SW 1271 (cell line): Measurements from ENCODE around the gene FUCA1.
"Not testable (repeated sequence)": the region's sequence is repeated elsewhere in the genome, so short reads cannot be mapped to it uniquely, and the experiment has no call there.

Source experiments
- DNase-seq, 2 experiments: peaks; one replicate each; lab custom pipeline; 2025; lab: John Stamatoyannopoulos, UW

FUCA1 gene

DNA sequence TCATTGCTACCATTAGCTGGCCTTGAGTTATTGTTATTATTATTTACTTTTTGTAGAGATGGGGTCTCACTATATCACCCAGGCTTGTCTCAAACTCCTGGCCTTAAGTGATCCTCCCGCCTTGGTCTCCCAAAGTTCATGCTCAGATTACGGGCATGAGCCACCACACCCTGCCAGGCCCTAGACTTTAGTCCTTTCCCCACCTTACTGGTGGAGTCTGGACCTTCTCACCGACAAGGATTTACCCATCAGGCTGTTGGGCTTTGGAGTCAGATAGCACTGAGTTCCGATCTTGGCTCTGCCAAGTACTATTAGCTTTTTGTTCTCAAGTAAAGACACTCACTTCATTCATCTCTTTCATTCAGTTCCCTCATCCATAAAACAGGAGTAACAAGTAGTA lies 27.9 kb upstream of the FUCA1 start:
- no peak for DNase-seq

DNA sequence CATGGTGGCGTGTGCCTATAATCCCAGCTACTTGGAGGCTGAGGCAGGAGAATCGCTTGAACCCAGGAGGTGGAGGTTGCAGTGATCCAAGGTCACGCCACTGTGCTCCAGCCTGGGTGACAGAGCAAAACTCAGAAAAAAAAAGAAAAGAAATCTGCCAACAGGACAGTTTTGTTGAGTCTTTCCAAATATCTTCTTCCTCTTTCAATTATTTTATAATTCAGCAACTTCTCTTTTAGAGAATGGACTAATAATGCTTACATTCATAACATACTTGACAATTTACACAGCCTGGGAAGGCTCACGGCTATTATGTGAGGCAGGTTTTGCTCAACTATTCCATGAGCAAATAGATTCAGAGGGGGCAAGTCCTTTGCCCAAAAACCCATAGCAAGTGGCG lies 27.0 kb upstream of the FUCA1 start:
- no peak for DNase-seq

DNA sequence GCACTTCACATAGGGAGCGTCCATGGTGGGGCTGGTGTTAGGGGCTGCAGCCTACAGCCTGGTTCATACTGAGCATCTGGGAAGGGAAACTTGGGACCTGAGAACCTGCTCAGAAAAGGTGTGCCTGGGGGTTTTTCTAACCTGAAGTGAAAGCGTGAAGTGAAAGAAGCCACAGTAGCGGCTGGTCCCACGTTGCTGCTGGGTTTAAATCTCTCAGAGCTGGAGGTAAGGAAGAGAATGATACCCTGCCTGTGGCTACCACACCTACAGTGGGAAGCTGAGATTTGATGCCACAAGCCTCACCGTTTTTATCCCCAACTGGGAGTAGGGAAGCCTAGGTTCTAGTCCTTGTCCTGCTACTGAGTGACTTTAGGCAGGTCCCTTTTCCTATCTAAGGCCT lies 21.0 kb upstream of the FUCA1 start:
- no peak for DNase-seq

DNA sequence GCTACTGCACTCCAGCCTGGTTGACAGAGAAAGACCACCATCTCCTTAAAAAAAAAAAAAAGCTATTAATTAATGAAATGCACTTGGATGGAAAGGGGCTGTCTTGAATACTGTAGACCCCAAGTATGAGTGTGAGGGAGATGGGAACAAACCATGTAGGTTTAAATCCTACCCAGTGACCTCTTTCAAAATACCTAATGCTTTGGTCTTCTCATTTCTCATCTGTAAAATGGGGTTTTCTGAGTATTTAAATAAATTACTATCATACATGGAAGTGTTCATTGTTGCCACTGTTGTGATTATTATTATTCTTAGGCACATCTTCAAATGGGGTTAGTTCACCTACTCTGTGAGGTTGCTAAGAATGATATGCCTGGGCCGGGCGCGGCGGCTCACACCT lies 17.1 kb upstream of the FUCA1 start:
- no peak for DNase-seq

DNA sequence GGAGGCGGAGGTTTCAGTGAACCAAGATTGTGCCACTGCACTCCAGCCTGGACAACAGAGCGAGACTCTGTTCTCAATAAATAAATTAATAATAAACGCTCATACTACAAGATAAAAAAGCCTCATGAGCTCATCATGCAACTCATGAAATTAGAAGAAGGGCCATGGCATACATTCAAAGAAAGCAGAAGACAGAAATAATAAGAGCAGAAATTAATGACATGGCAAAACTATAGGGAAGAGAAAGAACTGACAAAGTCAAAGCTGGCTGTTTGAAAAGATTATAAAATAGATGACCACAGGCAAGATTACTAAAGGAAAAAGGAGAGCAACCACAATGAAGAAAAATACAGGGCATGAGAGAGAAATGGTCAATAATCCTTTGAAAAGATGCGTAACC lies 14.7 kb upstream of the FUCA1 start:
- DNase-seq = no peak

DNA sequence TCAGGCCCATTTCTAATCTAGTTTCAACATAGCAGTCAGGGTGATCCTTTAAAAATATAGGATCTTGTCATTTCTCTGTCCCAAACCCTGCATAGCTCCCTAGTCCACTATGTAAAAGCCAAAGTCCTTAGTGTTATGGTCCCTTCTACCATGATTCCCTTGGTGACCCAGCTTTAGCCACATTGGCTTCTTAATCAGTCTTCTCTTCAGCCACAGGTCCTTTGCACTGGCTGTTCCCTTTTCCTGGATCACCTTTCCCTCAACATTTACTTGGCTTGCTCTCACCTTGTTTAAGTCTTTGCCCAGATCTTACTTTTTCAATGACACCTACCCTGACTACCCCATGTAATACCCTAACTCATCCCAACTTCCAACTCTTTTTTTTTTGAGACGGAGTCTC lies 11.7 kb upstream of the FUCA1 start:
- DNase-seq = no peak

DNA sequence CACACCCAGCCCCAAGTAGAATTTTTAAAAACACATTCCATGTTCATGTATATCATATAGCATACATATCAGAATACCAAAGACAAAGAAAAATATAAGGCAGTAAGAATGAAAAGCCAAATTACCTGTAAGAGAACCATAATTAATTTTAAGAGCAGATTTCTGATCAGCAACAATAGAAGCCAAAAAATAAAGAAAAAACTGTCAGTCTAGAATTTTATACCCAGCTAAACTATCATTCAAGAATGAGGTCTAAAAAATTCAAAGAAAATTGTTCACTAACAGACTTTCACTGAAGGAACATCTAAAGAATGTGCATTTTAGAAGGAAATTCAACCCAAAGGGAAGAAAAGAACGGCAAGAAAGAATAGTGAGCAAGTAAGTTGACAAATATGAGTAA lies 10.6 kb upstream of the FUCA1 start:
- DNase-seq = no peak

DNA sequence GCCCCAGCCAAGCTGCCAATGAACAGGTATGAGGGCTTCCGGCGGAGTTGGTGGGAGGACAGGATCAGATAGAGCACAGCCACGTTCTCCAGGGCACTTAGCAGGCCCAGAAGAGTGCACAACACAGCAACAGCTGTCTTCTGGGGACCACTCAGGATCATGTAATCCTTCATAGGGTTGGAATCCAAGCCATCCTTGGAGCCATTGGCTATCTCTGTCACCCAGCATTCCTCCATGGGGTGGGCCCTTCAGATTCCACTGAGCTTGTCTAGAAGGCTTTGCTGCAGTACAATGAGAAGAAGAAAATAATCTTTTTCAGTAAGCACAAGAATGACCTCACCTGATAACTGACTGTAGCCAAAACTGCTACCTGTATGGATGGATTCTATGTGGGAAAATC lies 7.3 kb upstream of the FUCA1 start:
- no peak for DNase-seq

DNA sequence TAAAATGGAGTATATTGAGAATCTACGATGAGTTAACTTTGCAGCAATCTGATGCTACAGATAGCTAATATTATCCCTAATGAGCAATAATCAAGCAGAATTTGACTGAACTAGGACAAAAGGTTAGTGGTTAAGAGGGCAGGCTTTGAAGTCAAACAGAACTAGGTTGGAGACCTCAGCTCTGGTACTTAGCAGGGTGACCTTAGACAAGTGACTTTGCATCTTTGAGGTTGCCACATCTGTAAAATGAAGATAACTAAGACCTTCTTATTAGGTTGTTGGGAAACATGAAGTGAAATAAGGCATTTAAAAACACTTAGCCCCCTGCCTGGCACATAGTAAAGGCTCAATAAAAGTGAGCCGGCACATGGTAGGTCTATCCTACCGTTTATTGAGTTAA lies 4.3 kb upstream of the FUCA1 start:
- no peak for DNase-seq

DNA sequence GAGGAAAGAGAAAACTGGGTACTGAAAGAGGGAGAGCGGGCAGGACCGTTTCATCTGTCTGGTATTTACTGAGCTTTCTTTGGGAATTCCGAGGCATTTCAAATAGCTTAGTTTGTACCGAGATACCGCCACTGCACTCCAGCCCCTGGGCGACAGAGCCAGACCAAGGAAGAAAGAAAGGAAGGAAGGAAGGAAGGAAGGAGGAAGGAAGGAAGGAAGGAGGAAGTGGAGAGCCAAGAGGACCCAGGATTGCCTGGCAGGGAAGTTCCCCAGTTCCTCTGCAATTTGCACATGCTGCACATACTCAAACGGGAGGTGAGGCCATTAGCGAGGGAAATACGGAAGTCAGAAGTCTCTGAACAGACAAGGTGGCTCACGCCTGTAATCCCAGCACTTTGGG lies 961 bp upstream of the FUCA1 start:
- DNase-seq = no peak

DNA sequence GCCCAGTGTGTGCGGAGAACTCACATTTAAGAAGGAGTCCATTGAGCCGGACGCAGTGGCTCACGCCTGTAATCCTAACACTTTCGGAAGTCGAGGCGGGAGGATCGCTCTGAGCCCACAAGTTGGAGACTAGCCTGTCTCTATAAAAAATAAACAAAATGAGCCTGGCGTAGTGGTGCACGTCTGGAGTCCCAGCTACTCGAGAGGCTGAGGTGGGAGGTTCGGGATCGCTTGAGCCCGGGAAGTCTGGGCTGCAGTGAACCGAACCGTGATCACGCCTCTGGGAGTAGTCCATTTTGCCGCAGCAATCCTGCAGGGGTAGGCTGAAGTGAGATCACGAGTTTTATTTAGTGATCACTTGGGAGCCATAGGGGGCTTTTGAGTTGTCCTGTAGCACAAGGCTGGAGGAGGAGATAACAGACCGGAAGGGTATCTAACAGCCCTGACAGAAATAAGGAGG lies 497 bp upstream of the FUCA1 start:
- no peak for DNase-seq

DNA sequence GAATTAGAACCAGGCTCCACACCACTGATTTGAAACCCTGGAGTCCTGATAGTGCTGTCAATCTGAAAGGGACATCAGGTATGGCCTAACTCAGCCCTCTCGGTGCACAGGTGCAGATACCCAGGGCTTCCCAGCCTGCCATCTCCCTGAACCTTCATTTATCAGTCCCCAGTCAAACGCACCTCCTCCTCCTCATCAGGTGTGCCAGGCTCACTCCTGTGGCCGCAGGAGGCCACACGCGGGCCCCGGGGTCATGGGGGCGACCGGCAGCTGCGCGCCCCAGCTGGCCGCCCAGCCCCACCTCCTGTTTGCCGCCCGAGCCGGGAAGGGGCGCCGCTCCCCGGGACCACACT lies 572 bp downstream of the FUCA1 start:
- DNase-seq = no peak

DNA sequence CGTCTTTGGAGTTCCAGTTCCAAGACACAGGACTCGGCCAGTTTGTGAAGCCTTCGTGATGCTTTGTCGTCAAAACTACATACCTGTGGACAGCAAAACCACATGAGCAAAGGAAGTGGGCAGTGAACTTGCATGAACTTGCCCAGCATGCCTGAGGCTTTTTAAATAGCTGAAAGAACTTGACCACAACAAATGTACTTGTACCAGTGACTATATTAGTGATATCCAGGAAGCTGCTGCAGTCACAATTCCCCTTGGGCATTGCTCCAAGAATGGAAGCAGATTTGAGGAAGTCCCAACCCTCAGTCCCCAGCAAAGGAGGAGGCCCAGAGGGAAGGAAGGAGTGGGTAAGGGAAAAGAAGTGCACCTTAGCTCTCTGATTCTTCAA lies 2.6 kb downstream of the FUCA1 start:
- DNase-seq = peak; percentile 15 to 71

DNA sequence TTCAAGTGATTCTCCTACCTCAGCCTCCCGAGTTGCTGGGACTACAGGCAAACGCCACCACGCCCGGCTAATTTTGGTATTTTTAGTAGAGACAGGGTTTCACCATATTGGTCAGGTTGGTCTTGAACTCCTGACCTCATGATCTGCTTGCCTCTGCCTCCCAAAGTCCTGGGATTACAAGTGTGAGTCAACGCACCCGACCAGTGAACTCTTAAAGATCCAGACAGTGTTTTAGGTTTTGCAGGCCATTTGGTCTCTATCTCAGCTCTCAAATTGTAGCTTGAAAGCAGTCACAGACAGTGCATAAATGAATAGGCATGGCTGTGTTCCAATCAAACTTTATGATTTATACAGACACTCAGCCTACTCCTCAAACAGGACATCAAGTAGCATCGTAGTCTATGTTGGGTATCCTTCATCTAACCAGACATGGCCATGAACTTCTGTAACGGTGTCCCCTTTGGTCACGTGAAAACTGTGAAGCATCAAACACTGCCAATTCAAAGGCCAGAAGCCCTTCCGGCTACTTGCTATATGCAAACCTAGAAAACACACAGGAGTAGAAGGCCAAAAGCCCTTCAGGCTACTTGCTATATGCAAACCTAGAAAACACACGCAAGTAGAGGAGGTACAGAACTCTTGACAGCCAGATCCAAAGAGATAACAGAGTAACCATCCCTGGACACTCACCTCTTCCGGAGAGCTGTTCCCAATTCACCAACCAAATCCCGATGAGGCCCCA lies 3.1 kb downstream of the FUCA1 start:
- no peak for DNase-seq

DNA sequence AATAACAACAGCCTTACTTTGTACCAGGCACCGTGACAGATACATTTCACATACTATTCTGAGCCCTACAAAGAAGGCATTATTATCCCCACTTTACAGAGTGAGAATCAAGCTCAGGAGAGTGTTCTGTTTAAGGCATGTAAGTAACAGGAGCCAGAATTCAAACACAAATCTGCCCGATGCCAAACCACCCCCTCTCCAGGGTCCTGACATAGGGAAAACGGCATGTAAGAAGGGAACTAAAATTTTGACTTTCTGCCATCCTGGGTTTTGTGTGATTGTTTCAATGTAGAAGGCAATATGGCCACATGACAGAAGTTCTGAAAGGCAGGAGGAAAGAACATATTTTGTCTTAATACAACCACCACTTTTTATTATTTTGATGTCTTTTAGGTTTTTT lies 5.5 kb downstream of the FUCA1 start:
- DNase-seq = no peak

DNA sequence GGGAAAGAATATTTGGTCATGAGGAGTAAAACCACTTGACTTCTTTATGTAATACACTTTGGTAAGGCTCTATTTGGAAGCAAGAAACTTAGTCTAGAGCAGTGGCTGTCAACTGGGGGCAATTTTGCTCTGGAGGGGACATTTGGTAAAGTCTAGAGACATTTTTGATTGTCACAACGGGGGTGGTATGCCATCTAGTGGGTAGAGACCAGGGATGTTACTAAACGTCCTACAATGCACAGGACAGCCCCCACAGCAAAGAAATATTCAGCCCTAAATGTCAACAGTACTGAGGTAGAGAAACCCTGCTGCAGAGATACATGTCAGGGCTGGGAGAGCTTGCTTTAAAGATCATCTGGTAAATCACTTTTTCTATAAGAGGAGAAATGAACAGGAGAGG lies 13.5 kb downstream of the FUCA1 start:
- no peak for DNase-seq

DNA sequence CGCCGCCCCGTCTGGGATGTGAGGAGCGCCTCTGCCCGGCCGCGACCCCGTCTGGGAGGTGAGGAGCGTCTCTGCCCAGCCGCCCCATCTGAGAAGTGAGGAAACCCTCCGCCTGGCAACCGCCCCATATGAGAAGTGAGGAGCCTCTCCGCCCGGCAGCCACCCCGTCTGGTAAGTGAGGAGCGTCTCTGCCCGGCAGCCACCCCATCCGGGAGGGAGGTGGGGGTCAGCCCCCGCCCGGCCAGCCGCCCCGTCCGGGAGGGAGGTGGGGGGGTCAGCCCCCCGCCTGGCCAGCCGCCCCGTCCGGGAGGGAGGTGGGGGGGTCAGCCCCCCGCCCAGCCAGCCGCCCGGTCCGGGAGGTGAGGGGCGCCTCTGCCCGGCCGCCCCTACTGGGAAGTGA lies 15.0 kb downstream of the FUCA1 start:
- not testable (repeated sequence) for DNase-seq

DNA sequence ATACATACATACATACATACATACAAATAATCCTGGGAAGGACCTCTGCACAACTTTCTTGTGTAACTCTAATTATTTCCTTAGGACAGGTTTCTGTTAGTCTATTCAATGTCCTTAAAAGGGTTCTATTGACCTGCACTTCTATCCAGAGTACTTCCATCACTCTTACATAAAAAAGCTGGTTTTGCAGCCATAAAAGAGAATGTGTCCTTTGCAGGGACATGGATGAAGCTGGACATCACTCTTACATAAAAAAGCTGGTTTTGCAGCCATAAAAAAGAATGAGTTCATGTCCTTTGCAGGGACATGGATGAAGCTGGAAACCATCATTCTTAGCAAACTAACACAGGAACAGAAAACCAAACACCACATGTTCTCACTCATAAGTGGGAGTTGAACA lies 16.7 kb downstream of the FUCA1 start:
- not testable (repeated sequence) for DNase-seq

DNA sequence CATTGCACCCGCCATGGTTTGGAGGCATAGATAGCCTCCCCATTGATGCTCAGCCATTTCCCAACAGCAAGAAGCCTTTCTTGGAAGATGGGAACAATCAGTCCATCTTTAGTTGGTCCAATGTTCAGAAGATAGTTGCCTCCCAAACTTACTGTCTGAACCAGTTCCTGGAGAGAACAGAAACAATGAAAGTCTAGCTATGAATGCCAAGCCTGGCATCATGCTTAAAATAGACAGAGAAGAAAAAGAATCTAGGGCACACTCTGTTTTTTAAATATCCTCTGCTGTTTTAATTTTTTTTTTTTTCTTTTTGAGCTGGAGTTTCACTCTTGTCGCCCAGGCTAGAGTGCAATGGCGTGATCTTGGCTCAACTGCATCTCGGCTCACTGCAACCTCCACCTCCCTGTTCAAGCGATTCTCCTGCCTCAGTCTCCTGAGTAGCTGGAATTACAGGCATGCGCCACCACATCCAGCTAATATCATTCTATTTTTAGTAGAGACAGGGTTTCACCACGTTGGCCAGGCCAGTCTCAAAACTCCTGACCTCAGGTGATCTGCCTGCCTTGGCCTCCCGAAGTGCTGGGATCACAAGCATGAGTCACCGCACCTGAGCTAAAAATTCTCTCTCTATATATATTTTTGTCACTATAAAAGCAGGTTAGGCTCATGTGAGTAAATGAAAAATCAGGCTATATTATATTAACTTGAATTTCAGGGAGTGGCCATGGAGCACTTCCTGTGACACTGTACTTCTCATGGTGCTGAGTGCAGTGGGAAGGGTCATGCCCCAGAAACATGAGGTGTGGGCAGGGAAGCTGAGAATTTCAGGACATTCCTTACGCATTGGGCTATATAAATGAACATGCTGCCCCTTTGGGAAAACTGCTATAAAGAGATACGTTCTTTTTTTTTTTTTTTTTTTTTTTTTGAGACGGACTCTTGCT lies 19.1 kb downstream of the FUCA1 start:
- no peak for DNase-seq

DNA sequence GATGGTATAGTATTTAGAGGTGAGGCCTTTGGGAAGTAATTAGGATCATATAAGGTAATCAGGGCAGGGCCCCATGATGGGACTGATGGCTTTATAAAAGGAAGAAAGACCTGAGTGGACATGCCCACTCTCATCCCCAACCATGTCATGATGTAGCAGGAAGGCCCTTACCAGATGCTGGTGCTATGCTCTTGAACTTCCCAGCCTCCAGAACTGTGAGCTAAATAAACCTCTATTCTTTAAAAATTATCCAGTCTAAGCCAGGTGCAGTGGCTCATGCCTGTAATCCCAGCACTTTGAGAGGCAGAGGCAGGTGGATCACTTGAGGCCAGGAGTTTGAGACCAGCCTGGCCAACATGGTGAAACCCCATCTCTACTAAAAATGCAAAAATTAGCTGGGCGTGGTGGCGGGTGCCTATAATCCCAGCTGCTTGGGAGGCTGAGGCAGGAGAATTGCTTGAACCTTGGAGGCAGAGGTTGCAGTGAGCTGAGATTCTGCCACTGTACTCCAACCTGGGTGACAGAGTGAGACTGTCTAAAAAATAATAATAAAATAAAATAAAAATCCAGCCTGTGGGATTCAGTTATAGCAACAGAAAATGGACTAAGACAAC lies 20.5 kb downstream of the FUCA1 start:
- not testable (repeated sequence) for DNase-seq

DNA sequence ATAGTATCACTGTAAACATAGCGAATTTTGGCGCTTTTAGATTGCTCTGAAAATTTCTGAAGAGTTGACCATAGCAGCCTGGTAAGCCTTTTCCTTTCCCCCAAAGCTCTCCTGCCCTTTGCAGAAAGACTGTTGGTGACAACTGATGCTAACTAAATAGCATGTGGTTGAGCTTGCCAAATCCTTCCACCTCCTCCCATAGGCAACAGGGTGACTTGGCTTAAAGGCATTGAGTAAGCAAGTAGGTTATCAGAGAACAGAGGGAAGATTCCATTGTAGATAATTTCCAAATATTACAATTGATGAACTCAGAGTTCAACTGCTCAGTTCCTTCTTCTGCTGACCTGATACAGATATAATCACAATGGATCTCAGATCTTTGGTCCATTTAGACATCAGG lies 22.9 kb downstream of the FUCA1 start:
- no peak for DNase-seq

DNA sequence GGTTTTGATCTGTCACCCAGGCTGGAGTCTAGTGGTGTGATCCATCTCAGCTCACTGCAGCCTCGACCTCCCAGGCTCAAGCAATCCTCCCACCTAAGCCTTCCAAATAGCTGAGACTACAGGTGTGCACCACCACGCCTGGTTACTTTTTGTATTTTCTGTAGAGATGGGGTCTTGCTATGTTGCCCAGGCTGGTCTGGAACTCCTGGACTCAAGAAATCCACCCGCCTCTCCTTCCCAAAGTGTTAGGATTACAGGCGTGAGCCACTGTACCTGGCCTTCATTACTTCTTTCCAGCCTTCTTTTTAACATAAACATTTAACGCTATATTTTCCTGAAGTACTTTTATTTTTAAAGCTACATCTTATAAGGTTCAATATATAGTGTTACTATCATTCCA lies 24.4 kb downstream of the FUCA1 start:
- no peak for DNase-seq

DNA sequence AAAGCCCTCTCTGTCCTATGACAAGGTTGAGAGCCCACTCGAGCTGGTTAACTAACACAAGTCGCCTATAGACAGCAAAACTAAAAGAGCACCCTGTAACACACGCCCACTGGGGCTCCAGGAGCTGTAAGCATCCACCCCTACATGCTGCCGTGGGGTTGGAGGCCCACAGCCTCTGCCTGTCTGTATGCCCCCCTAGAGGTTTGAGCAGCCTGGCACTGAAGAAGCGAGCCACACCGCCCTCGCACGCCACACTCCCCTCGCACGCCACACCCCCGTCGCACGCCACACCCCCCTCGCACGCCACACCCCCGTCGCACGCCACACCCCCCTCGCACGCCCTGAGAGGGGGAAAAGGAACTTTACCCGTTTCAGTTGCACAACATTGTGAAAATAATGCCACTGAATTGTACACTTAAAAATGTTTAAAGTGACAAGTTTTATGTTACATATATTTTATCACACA lies 29.7 kb downstream of the FUCA1 start:
- peak in 1 of 2 experiments; percentile 35 for DNase-seq
